RCC 7860 (cell line): ENCODE measurements around the gene SLC16A13.

Experiments used
- DNase-seq: peaks from one replicate; pipeline ENCODE4 v3.0.0-alpha.2; 2015; ENCODE audit warnings: low spot score
- FAIRE-seq: peaks from 2 replicates; lab custom pipeline; 2012; peaks lifted over from hg19 to GRCh38; lab: Jason Lieb, UNC

Gene SLC16A13

GRCh38 chr17:7011415-7011814 lies 24.4 kb upstream of the SLC16A13 start:
- DNase-seq (no peak), FAIRE-seq (no peak)

DNA sequence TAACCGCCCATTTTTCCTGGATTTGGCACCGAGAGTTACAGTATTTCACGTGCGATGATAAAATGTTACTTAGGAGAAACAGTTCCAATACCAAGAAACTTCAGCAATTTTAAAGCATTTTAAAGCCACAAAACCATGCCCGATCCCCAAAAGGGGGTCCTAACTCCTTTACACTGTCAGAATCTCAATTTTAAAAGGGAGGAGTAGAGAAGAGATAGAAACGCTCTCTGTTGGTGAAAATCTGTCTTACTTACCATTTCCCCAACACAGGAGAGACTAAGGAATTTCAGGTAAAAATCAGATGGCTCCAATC lies 23.9 kb upstream of the SLC16A13 start:
- FAIRE-seq = no peak
- no peak for DNase-seq

GRCh38 chr17:7014261-7014994 lies 21.4 kb upstream of the SLC16A13 start:
- FAIRE-seq = peak; percentile 47
- peak; percentile 89 for DNase-seq

DNA sequence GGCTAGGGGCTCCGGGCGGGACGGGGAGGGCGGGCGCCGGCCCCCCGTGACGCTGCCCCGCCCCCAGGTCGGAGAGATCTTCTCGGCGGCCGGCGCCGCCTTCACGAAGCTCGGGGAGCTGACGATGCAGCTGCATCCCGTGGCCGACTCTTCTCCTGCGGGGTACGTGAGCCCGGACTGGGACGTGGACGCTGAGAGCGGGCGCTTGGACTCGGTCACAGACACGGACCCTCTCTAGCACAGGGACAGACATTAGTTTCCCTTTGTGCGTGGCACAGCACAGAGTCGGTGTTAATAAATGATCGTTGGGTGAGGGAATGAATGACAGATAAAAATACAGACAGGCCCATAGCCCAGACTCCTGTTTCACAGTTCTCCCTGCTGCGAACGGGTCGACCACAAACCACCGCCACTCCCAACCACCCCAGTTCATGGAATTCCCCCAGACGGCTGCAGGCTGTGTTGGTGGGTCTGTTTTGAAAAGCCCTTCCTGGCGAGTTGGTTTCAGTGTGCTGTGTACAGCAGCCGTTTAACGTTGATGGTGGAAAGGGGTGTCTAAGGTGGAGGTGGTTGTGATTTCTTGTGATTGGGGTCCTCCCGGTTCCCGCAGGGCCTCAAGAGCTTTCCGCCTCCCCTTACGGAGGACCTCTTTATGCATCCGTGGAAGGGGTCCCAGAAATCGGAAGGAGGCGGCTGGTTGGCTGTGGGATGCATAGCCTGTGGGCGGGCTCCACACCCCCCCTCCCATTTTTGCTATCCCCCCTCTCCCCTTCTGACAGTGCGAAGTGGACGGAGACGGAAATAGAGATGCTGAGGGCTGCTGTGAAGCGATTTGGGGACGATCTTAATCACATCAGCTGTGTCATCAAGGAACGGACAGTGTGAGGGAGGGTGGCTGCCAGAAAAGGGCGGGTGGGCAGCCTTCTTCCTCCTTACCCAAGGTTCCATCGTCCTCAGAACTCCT lies 20.5 kb upstream of the SLC16A13 start:
- FAIRE-seq (peak; percentile 14), DNase-seq (peak; percentile 67)

DNA sequence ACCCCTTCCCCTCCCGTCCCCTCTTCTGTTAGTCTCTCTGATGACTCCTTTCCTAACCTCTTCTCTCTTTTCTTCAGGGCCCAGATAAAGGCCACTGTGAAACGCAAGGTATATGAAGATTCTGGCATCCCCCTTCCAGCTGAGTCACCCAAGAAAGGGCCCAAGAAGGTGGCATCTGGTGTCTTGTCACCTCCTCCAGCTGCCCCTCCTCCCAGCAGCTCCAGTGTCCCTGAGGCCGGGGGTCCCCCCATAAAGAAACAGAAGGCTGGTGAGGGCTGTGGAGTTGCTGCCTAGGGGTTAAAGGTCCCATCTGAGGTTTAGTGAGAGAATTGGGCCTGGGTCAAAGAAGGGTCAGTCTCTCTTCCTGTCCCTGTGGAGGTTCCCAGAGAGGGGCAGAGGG lies 19.4 kb upstream of the SLC16A13 start:
- no peak for FAIRE-seq
- no peak for DNase-seq

GRCh38 chr17:7016886-7017826 lies 18.7 kb upstream of the SLC16A13 start:
- DNase-seq = no peak
- FAIRE-seq = no peak

- DNase-seq (no peak), FAIRE-seq (no peak)
Measured at GRCh38 chr17:7017827-7018200, 18.0 kb upstream of the SLC16A13 start.

DNA sequence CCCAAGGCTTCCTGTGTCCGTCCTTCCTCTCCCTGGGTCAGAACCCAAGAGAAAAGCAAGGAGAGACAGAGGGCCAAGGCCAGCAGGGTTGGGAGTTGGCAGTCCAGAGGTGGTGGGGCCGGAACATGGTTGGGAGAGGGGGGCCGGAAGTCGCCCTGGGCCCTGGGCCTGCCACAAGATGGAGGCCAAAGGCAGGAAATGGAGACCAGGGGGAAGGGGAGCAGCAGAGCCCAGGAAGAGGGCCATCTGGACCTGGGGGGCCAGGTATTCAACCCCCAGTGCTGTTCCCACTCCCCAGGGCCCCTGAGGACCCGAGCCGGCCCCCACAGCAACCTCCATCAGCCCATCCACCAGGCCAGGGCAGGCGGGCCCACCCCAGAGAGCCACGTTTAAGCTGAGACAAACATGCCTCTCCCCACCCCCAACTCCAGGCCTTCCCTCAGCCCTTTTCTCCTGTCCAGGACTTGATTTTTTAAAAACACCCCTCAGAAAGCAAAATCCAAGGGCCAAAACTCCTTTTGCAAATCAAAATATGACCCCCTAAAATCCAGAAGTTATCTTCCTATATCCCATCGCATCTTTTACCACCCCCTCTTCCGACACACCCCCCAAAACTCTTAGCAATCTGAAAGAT lies 17.4 kb upstream of the SLC16A13 start:
- no peak for DNase-seq
- FAIRE-seq = no peak

GRCh38 chr17:7019367-7019766 lies 16.4 kb upstream of the SLC16A13 start:
- DNase-seq (no peak), FAIRE-seq (no peak)

GRCh38 chr17:7019839-7020519 lies 15.8 kb upstream of the SLC16A13 start:
- DNase-seq = no peak
- no peak for FAIRE-seq

- FAIRE-seq = no peak
Measured at GRCh38 chr17:7020894-7021664, 14.7 kb upstream of the SLC16A13 start.

DNA sequence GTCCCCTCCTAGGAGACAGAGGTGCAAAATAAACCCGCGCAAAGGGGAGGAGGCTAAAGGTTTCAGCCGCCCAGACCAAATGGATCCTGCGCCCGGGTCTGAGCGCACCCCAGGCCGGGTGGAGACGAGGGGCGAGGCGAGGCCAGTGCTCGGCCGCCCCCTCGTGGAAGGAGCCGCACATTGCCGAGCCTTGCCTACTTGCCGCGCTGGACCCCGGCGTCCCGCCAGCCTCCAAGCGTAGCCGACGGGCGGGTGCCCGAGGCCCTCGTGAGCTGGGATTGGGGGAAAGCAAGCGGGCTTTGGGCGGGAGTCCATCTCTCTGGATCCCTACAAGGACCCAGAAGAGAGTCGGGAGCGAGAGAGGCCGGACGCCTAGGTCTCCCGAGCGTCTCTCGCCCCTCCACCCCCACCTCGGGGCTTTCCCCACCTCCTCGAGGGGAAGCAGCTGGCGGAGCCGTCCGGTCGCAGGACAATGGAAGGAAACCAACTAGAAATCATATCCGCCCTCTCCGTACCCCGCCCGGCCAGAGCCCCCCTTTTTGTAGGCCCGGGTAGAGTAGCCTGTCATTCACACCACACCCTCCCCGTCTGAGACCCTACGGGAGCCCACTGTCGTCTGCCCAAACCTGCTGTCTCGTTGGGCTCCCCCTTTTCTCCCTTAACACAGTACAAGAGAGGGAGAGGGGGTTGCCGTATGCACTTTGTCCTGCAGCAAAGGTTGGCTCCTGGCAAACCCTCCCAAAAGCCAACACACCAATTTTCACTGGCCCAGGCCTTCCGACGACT lies 13.6 kb upstream of the SLC16A13 start:
- DNase-seq (no peak), FAIRE-seq (no peak)

More at GRCh38 chr17:7020894-7021664, 14.7 kb upstream of the SLC16A13 start:
- DNase-seq = no peak

DNA sequence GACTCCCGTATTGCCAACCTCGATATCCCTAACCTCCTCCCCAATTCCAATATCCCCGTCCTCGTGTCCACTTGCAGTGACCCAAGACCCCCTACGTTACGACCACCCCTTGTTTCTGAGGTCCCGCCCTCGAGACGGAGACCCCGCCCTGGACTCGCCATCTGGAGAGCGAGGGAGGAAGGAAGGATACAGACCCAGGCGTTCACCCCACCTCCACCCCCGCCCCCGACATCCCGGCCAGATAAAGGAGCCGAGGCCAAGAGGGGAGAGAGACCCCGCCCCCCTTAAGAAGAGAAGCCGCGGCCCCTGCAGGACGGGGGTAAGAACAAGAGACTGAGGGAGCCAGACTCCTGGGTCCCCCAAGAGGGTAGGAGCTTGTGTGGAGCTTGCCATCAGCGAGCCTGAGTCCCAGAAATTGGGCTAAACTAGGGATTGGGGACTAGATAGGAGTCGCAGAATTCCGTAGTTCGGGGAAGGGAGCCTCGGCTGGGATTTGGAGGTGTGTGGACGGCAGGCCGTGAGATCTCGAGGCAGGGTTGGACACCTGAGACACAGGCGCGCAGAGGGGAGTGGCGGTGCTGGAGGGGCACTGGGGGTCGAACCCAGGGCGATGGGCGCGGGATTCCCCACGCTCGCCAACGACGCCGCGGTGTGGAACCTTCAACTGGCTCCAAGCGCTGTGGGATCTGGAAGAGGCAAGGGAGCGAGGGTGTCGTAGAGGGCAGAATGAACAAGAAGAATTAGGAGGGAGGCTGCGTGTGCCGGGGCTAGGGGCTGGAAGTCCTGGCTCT lies 12.8 kb upstream of the SLC16A13 start, which contains the start of gene BCL6B:
Gene BCL6B (plus strand): TSS at position 270 of the 791 bp plus-strand sequence. CDS start 622 bp downstream, outside the sequence.
- FAIRE-seq (no peak), DNase-seq (no peak)

DNA sequence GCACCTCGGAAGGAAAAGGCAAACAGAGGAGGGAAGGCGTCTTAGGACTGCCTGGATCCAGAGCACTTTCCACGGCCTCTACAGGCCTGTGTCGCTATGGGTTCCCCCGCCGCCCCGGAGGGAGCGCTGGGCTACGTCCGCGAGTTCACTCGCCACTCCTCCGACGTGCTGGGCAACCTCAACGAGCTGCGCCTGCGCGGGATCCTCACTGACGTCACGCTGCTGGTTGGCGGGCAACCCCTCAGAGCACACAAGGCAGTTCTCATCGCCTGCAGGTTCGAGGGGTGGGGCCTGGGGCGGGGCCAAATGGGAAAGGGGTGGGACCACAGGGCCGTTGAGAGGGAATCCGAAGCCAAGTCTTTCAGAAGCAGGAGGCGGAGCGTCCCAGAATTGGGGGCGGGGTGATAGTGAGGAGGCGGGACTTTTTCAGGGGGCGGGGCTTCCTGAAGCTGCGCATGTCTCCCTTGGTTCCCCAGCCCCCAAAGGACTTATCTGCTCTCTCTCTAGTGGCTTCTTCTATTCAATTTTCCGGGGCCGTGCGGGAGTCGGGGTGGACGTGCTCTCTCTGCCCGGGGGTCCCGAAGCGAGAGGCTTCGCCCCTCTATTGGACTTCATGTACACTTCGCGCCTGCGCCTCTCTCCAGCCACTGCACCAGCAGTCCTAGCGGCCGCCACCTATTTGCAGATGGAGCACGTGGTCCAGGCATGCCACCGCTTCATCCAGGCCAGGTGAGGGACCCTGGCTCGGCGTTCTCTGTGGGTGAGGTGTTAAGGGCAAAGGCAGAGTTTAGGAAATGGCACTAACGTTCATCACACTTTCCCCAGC lies 12.0 kb upstream of the SLC16A13 start:
- no peak for DNase-seq
- FAIRE-seq = no peak

DNA sequence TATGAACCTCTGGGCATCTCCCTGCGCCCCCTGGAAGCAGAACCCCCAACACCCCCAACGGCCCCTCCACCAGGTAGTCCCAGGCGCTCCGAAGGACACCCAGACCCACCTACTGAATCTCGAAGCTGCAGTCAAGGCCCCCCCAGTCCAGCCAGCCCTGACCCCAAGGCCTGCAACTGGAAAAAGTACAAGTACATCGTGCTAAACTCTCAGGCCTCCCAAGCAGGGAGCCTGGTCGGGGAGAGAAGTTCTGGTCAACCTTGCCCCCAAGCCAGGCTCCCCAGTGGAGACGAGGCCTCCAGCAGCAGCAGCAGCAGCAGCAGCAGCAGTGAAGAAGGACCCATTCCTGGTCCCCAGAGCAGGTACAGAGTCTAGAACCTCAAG lies 11.4 kb upstream of the SLC16A13 start:
- DNase-seq (no peak), FAIRE-seq (no peak)

DNA sequence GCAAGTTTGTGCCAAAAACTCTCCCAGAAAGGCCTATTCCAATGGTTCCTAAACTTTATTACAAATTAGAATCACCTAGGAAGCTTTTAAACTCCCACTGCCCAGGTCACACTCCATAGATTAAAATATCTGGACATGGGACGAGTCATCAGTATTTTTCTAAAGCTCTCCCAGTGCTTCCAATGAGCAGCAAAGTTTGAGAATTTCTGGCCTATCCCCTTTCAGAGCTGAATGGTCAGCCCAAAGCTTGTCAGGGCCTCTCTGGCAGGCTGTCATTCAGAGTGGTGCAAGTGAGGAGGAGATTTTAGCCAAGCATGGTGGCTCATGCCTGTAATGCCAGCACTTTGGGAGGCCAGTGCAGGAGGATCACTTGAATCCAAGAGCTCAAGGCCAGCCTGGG lies 10.6 kb upstream of the SLC16A13 start:
- DNase-seq = no peak
- FAIRE-seq = no peak
